ENCODE results near the gene B9D2. TPM values are rescaled to one million over a fixed set of nuclear protein-coding genes. Genes with fewer than 3 reads are reported as not detected.

The B9D2 gene
- total and polyA plus RNA-seq, 9 donors = 0.83 to 7.2 (median 4.7) TPM

GRCh38 chr19:41397086-41398049 lies 33.4 kb upstream of the B9D2 start, which contains the start of the genes BCKDHA and EXOSC5:
TSS of gene BCKDHA (plus strand) at chr19:41397818. CDS start at chr19:41397828, 10 bp downstream.
TSS of gene EXOSC5 (minus strand) at chr19:41397359. CDS start at chr19:41397328, 31 bp downstream.
- peak within 1 kb of the TSS; percentile 98 for H3K4me3 ChIP-seq
- no peak for TF ChIP-seq CTCF (IDR thresholded peaks at IDR 0.05)
- TF ChIP-seq POLR2A (IDR thresholded peaks at IDR 0.05) = peak; percentile 48
- TF ChIP-seq EP300 (IDR thresholded peaks at IDR 0.05) = peak; percentile 30
- peak; percentile 99 to 100 (median 99) for DNase-seq
- peak within 1 kb of the TSS; percentile 1 to 84 for H3K27ac ChIP-seq
- H3K9me3 ChIP-seq = no peaks in the 10 kb centered on the region
- no peaks in the 10 kb centered on the region for H3K36me3 ChIP-seq
- WGBS, 3 donors = 0% methylated on average over 50 of the region's 50 CpGs
- H3K27me3 ChIP-seq = no peaks in the 10 kb centered on the region
- intact Hi-C loops (cut with DNase I) = no loop called here
- peaks cover 5% of the 10 kb centered on the region for H3K4me1 ChIP-seq (ENCODE audit: insufficient read depth)

- Histone ChIP-seq H3K4me1 (ENCODE audit: insufficient read depth) (peaks cover 5% of the 10 kb centered on the region), H3K27me3 (no peaks in the 10 kb centered on the region), H3K4me3 (no peak overlapping the region), H3K36me3 (no peaks in the 10 kb centered on the region), H3K27ac (no peak overlapping the region), H3K9me3 (no peaks in the 10 kb centered on the region)
- WGBS, 3 donors = 63 to 71% (median 66%) methylated on average over 6 of the region's 6 CpGs
- DNase-seq = no peak
- intact Hi-C loops (cut with DNase I) = no loop called here
- no peak for TF ChIP-seq EP300 (IDR thresholded peaks at IDR 0.05)
- TF ChIP-seq POLR2A (IDR thresholded peaks at IDR 0.05) = no peak
- TF ChIP-seq CTCF (IDR thresholded peaks at IDR 0.05) = no peak
Measured at GRCh38 chr19:41395355-41395754, 31.4 kb upstream of the B9D2 start.

GRCh38 chr19:41392775-41393174 lies 28.8 kb upstream of the B9D2 start:
- TF ChIP-seq CTCF (IDR thresholded peaks at IDR 0.05) = no peak
- TF ChIP-seq POLR2A (IDR thresholded peaks at IDR 0.05) = no peak
- no peak for TF ChIP-seq EP300 (IDR thresholded peaks at IDR 0.05)
- no peak overlapping the region for H3K4me3 ChIP-seq
- no peaks in the 10 kb centered on the region for H3K36me3 ChIP-seq
- no peak overlapping the region for H3K27ac ChIP-seq
- intact Hi-C loops (cut with DNase I) = no loop called here
- no peaks in the 10 kb centered on the region for H3K27me3 ChIP-seq
- peaks cover 2% of the 10 kb centered on the region for H3K4me1 ChIP-seq (ENCODE audit: insufficient read depth)
- H3K9me3 ChIP-seq = no peaks in the 10 kb centered on the region
- WGBS, 3 donors = 67 to 80% (median 74%) methylated on average over 12 of the region's 12 CpGs
- DNase-seq = no peak

- no peaks in the 10 kb centered on the region for H3K9me3 ChIP-seq
- intact Hi-C loops (cut with DNase I) = no loop called here
- no peak for TF ChIP-seq EP300 (IDR thresholded peaks at IDR 0.05)
- TF ChIP-seq CTCF (IDR thresholded peaks at IDR 0.05) = no peak
- TF ChIP-seq POLR2A (IDR thresholded peaks at IDR 0.05) = no peak
- no peaks in the 10 kb centered on the region for H3K36me3 ChIP-seq
- peaks cover 2% of the 10 kb centered on the region for H3K4me1 ChIP-seq (ENCODE audit: insufficient read depth)
- no peak overlapping the region for H3K4me3 ChIP-seq
- H3K27ac ChIP-seq = no peak overlapping the region
- DNase-seq = no peak
- H3K27me3 ChIP-seq = no peaks in the 10 kb centered on the region
- WGBS, 3 donors = 84 to 90% (median 86%) methylated on average over 11 of the region's 11 CpGs
Measured at GRCh38 chr19:41391618-41392017, 27.7 kb upstream of the B9D2 start.

Data from ovary (tissue), 9 donors.